Ishikawa (cell line): ENCODE data around the gene NR6A1.

Experiments
- CEBPB ChIP-seq: IDR thresholded peaks from 2 replicates; pipeline ENCODE4 v1.6.1; 2012
- CREB1 ChIP-seq: IDR thresholded peaks from 2 replicates; pipeline ENCODE4 v1.6.1; 2012; ENCODE audit warnings: low read depth
- EGR1 ChIP-seq: IDR thresholded peaks from 2 replicates; pipeline ENCODE4 v1.6.1; 2012
- EP300 ChIP-seq: IDR thresholded peaks from 2 replicates; pipeline ENCODE4 v1.6.1; 2012; ENCODE audit warnings: borderline replicate concordance
- FOXM1 ChIP-seq: IDR thresholded peaks from 2 replicates; pipeline ENCODE4 v1.6.1; 2012; ENCODE audit warnings: low read depth, borderline replicate concordance
- NFIC ChIP-seq: IDR thresholded peaks from 2 replicates; pipeline ENCODE4 v1.6.1; 2012
- RAD21 ChIP-seq: IDR thresholded peaks from 2 replicates; pipeline ENCODE4 v1.6.1; 2012; ENCODE audit warnings: low read depth
- TAF1 ChIP-seq: IDR thresholded peaks from 2 replicates; pipeline ENCODE4 v1.6.1; 2012; ENCODE audit warnings: low read depth, mild to moderate bottlenecking
- TCF12 ChIP-seq: IDR thresholded peaks from 2 replicates; pipeline ENCODE4 v1.6.1; 2012; ENCODE audit warnings: low read depth
- TEAD4 ChIP-seq: IDR thresholded peaks from 2 replicates; pipeline ENCODE4 v1.6.1; 2012
- YY1 ChIP-seq: IDR thresholded peaks from 2 replicates; pipeline ENCODE4 v1.6.1; 2012; ENCODE audit warnings: low read depth
- ZBTB7A ChIP-seq: IDR thresholded peaks from 2 replicates; pipeline ENCODE4 v1.6.1; 2012; ENCODE audit warnings: low read depth
- TF ChIP-seq, protein P1 (sequence below): IDR thresholded peaks from 2 replicates; pipeline ENCODE4 v1.6.1; 2012
- TF ChIP-seq, protein P2 (sequence below): IDR thresholded peaks from 2 replicates; pipeline ENCODE4 v1.6.1; 2012; ENCODE audit warnings: low read depth, mild to moderate bottlenecking
- TF ChIP-seq, protein P3 (sequence below): IDR thresholded peaks from 2 replicates; pipeline ENCODE4 v1.6.1; 2012

NR6A1 gene

DNA sequence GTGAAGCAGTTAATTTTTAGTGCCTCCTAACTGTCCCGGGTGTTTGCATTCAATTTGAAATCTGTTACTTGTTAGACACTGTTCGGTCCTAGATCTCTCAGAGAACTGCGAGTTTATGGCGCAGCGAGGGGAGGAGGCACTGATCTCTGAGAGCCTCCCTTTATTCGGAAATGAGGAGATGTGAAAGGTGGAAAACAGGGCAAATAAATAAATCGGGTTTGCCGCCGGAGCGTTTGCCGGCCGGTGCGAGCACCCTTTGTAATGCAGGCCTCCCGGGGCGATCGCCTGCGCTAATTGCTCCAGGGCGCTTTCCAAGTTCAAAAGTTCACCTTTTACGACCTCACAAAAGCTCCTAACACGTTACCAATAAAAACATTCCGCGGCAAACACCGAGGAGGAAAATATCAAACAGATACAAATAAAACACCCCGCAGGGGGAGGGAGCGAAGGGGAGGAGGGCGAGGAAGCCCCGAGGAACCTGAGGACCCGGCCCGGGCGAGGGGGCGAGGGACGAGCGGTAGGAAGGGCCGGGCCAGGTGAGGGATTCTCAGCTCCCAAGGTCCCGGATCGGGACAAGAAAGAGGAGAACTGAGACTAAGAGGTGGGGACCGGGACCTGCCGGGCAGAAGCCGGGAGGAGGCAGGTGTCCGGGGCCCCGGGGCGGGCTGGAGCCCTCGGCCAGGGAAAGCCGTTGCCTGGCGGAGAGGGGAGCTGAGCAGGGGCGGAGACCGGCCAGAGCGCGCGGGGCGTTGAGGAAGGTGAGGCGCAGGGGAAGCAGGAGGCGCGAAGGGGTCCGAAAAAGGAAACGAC, 1.4 kb downstream of the NR6A1 start:
- no peak for TF ChIP-seq CREB1

DNA sequence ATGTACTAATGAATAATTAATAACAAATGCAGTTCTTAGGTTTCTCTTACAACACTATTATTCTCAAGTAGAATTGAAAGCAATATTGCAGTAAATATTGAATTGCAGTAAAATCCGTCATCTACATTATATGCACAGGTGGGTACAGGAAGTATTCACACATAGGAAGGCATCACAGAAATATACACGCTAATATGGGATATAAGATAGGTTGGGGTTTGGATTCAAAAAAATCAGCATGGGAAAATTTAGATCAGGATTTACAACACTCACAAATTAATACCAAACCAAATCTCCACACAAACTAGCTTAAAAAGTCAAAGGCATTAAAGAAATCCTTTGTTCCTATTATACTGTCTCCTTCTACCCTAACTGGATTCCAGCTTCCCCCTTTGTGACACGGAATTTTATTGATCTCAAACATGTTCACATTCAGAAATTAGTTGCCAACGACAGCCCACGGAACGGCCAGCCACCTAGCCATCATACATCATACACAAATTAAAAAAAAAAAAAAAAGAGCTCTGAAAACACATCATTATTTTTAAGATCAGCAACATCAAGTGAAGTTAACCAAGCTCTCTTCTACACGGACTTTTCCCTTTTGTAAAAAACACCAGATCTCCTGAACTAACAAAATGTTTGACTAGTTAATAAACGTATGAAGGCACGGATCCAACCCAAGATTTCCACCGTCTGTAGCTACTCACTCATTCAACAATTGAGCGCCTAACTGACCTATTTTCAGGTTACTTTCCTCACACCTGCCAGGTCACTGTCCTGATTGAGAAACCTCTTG, 2.2 kb downstream of the NR6A1 start:
- TF ChIP-seq RAD21 (no peak), FOXM1 (no peak), ZBTB7A (no peak), TAF1 (no peak), YY1 (no peak), NFIC (no peak), CEBPB (no peak), CREB1 (no peak), EP300 (no peak), TEAD4 (no peak)
- TF ChIP-seq, protein P1, sequence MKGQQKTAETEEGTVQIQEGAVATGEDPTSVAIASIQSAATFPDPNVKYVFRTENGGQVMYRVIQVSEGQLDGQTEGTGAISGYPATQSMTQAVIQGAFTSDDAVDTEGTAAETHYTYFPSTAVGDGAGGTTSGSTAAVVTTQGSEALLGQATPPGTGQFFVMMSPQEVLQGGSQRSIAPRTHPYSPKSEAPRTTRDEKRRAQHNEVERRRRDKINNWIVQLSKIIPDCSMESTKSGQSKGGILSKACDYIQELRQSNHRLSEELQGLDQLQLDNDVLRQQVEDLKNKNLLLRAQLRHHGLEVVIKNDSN = no peak
- TF ChIP-seq, protein P2, sequence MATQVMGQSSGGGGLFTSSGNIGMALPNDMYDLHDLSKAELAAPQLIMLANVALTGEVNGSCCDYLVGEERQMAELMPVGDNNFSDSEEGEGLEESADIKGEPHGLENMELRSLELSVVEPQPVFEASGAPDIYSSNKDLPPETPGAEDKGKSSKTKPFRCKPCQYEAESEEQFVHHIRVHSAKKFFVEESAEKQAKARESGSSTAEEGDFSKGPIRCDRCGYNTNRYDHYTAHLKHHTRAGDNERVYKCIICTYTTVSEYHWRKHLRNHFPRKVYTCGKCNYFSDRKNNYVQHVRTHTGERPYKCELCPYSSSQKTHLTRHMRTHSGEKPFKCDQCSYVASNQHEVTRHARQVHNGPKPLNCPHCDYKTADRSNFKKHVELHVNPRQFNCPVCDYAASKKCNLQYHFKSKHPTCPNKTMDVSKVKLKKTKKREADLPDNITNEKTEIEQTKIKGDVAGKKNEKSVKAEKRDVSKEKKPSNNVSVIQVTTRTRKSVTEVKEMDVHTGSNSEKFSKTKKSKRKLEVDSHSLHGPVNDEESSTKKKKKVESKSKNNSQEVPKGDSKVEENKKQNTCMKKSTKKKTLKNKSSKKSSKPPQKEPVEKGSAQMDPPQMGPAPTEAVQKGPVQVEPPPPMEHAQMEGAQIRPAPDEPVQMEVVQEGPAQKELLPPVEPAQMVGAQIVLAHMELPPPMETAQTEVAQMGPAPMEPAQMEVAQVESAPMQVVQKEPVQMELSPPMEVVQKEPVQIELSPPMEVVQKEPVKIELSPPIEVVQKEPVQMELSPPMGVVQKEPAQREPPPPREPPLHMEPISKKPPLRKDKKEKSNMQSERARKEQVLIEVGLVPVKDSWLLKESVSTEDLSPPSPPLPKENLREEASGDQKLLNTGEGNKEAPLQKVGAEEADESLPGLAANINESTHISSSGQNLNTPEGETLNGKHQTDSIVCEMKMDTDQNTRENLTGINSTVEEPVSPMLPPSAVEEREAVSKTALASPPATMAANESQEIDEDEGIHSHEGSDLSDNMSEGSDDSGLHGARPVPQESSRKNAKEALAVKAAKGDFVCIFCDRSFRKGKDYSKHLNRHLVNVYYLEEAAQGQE = no peak
- TF ChIP-seq, protein P3, sequence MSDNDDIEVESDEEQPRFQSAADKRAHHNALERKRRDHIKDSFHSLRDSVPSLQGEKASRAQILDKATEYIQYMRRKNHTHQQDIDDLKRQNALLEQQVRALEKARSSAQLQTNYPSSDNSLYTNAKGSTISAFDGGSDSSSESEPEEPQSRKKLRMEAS = no peak

DNA sequence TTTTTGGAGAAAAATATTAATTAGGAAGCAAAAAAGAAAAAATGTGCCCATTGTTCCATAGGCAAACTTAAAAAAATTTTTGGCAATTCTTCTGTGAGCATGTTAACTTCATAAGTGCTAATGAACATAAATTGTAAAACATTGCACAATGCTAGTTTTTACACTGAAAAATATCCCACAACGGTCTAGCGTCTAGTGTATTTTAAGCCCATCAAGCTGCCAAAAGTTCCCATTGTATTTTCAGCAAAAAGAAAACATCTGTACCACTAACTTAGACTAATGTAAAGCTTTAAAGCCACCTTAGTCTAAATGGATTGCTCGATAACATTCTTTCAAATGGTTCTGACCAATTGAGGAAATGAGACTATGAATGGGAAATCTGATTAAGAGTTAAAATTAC, 2.8 kb downstream of the NR6A1 start:
- TF ChIP-seq, protein P1 = no peak
- TF ChIP-seq, protein P2 = no peak
- TF ChIP-seq EP300 (no peak), RAD21 (no peak), TEAD4 (no peak), YY1 (no peak)

DNA sequence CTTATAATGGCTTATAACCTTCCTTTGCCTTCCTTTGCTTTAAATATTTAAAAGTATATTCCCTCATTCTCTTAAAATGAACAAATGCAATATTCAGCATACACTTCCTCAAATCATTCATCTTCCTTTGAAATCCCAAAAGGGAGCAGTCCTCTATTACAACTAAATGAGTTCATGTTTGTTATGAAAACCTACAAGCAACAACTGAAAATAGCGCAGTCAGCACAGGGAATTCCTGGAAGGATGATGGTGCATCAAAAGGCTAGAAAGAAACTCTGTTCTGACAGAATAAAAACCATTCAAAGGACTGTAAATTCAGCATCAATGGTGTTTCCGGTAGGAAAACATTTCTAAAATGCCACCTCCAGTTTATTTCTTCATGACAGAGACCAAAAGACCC, 3.3 kb downstream of the NR6A1 start:
- TF ChIP-seq EGR1 = no peak
- TF ChIP-seq TCF12 = no peak

DNA sequence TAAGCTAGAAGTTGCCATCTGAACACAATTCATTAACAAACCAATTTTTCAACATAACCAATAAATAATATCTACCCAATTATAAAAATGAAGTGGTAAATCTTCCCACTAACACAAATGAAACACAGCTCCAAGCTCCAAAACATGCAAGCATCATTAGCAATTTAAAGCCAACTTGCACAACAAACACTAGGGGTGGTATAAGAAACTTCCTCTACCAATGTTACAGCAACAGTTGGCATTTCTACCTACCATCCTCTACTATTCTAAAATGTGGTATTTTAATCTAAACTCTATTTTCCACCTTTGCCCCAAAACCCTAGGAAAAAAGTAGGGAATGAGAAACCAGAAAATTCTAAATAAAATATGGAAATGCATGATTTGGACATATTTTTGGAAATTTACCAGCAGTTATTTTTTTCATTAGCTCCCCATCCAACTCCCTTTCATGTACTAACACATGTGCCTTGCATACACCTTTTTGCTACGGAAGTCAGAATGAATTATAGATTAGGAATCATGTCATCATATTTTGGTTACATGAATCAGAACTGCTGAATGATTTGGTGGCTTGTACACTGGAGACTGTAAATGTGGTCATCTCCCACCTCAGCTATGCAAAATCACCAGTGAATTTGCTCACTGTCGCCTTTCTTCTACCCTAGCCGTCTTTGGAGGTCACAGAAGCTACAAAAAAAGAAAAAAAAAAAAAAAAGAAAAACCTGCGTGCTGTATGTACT, 4.1 kb downstream of the NR6A1 start:
- TF ChIP-seq EGR1 (no peak), EP300 (no peak), YY1 (no peak), CREB1 (no peak), NFIC (no peak), RAD21 (no peak), ZBTB7A (no peak), TEAD4 (no peak), TAF1 (no peak), FOXM1 (no peak), CEBPB (no peak), TCF12 (no peak)
- TF ChIP-seq, protein P2 = no peak
- TF ChIP-seq, protein P1 = no peak
- TF ChIP-seq, protein P3 = no peak
